GM18519 (cell line): ENCODE data around the gene UTS2B.
"Not testable (repeated sequence)": the region's sequence is repeated elsewhere in the genome, so short reads cannot be mapped to it uniquely, and the experiment has no call there.

ENCODE experiments used
- ATAC-seq: cut with Tn5 transposase; IDR thresholded peaks from one replicate; pipeline ENCODE4 v1.9.1; 2021; ENCODE audit warnings: mild to moderate bottlenecking, moderate library complexity; ENCODE audit not compliant: unreplicated experiment, low FRiP score

The UTS2B gene

GRCh38 chr3:191290311-191291025 is 39.9 kb downstream of the UTS2B start:
- peak; percentile 79 for ATAC-seq

GRCh38 chr3:191283400-191283799 is 46.9 kb downstream of the UTS2B start:
- no peak for ATAC-seq

GRCh38 chr3:191282251-191283185 is 47.8 kb downstream of the UTS2B start:
- ATAC-seq: no peak

- no peak for ATAC-seq
Observed at GRCh38 chr3:191280882-191281281, 49.4 kb downstream of the UTS2B start.

- ATAC-seq: no peak
Observed at GRCh38 chr3:191280111-191280510, 50.2 kb downstream of the UTS2B start.

- ATAC-seq: no peak
Observed at GRCh38 chr3:191275751-191276150, 54.6 kb downstream of the UTS2B start.

GRCh38 chr3:191275244-191275643 is 55.1 kb downstream of the UTS2B start:
- not testable (repeated sequence) for ATAC-seq

- peak; percentile 72 for ATAC-seq
Observed at GRCh38 chr3:191269289-191270085, 60.8 kb downstream of the UTS2B start.

- ATAC-seq: no peak
Observed at GRCh38 chr3:191268737-191269136, 61.6 kb downstream of the UTS2B start.

- ATAC-seq: no peak
Observed at GRCh38 chr3:191263850-191264249, 66.5 kb downstream of the UTS2B start.

- peak; percentile 78 for ATAC-seq
Observed at GRCh38 chr3:191263365-191263764, 67.0 kb downstream of the UTS2B start.

- no peak for ATAC-seq
Observed at GRCh38 chr3:191262650-191263049, 67.7 kb downstream of the UTS2B start.

- no peak for ATAC-seq
Observed at GRCh38 chr3:191261304-191261638, 69.1 kb downstream of the UTS2B start.

GRCh38 chr3:191260431-191261303 is 69.7 kb downstream of the UTS2B start:
- no peak for ATAC-seq

GRCh38 chr3:191259486-191259885 is 70.8 kb downstream of the UTS2B start:
- ATAC-seq: no peak

- no peak for ATAC-seq
Observed at GRCh38 chr3:191257286-191257685, 73.0 kb downstream of the UTS2B start.

GRCh38 chr3:191256405-191256804 is 73.9 kb downstream of the UTS2B start:
- no peak for ATAC-seq

- no peak for ATAC-seq
Observed at GRCh38 chr3:191255156-191255555, 75.2 kb downstream of the UTS2B start.

GRCh38 chr3:191254098-191254873 is 76.0 kb downstream of the UTS2B start:
- no peak for ATAC-seq
